ENCODE results near the gene ABCC4. TPM values are rescaled to one million over a fixed set of nuclear protein-coding genes. Genes with fewer than 3 reads are reported as not detected.
"Not testable (repeated sequence)": the region's sequence is repeated elsewhere in the genome, so short reads cannot be mapped to it uniquely, and the experiment has no call there.

Gene ABCC4
- total RNA-seq, 1 donor from 2014 or later, result 21.7 TPM

DNA sequence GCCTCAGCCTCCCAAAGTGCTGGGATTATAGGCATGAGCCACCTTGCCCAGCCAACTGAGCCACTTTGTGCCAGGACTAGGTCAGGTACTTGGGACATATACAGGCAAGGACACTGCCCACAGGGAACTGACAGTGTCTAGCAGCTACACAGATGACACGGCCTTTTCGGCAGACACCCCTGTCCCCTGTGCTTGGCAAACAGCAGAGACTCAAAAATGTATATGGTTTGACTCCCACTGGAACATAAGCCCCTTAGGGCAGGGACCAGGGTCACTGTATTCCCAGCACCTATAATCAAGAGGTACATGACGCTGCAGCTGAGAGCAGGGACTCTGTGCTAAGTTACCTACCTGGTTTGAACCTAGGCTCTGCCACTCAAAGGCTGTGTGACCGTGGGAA, 16.8 kb downstream of the ABCC4 start:
- TF ChIP-seq, protein P1, sequence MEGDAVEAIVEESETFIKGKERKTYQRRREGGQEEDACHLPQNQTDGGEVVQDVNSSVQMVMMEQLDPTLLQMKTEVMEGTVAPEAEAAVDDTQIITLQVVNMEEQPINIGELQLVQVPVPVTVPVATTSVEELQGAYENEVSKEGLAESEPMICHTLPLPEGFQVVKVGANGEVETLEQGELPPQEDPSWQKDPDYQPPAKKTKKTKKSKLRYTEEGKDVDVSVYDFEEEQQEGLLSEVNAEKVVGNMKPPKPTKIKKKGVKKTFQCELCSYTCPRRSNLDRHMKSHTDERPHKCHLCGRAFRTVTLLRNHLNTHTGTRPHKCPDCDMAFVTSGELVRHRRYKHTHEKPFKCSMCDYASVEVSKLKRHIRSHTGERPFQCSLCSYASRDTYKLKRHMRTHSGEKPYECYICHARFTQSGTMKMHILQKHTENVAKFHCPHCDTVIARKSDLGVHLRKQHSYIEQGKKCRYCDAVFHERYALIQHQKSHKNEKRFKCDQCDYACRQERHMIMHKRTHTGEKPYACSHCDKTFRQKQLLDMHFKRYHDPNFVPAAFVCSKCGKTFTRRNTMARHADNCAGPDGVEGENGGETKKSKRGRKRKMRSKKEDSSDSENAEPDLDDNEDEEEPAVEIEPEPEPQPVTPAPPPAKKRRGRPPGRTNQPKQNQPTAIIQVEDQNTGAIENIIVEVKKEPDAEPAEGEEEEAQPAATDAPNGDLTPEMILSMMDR (conservative IDR thresholded peaks at IDR 0.05), result no peak
- Mint-ChIP-seq H3K27ac (no peak overlapping the region), H3K4me1 (ENCODE audit: unreplicated experiment) (peaks cover 6% of the 10 kb centered on the region), H3K27me3 (no peaks in the 10 kb centered on the region), H3K36me3 (peaks cover 4% of the 10 kb centered on the region), H3K9me3 (no peaks in the 10 kb centered on the region), H3K4me3 (no peak overlapping the region)
- DNase-seq (ENCODE audit: extremely low spot score, unreplicated experiment), result no peak

DNA sequence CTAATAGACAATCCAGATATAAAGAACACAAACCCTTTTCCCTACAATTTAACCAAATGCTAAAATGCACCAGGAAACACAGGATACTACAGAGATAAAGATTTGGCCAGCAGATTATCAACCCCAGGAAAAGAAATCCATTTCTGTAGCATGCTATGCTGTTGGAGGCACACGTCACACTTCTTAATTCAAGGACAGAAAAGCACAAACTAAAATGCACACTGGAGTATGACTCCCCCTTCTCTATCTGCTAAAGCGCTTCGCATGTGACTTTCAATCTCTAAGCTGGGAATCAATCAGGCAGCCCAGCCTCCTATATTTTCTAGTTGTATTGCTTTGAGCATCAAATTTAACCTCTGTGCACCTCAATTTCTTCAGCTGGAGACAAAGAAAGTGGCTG, 22.2 kb downstream of the ABCC4 start:
- Mint-ChIP-seq H3K27ac (no peak overlapping the region), H3K27me3 (no peaks in the 10 kb centered on the region), H3K36me3 (peaks cover 5% of the 10 kb centered on the region), H3K4me1 (ENCODE audit: unreplicated experiment) (peaks cover 37% of the 10 kb centered on the region), H3K9me3 (peaks cover under 1% of the 10 kb centered on the region), H3K4me3 (no peak overlapping the region)
- DNase-seq (ENCODE audit: extremely low spot score, unreplicated experiment), result no peak
- TF ChIP-seq, protein P1 (conservative IDR thresholded peaks at IDR 0.05), result no peak

DNA sequence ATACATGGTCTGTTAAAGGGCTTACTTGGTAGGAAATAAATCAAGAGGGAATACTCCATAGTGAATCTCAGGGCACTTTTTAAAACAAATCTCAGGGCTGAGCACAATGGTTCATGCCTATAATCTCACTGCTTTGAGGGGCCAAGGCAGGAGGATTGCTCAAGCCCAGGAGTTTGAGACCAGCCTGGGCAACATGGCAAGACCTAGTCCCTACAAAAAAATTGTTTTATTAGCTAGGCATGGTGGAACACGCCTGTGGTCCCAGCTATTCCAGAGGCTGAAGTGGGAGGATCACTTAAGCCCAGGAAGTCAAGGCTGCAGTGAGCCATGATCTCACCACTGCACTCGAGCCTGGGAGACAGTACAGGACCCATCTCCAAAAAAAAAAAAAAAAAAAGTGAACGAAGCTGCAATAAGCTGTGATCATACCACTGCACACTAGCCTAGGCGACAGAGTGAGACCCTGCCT, 25.2 kb downstream of the ABCC4 start:
- Mint-ChIP-seq H3K27me3 (no peaks in the 10 kb centered on the region), H3K4me1 (ENCODE audit: unreplicated experiment) (peaks cover 44% of the 10 kb centered on the region), H3K9me3 (peaks cover 5% of the 10 kb centered on the region), H3K27ac (peak overlapping the region; percentile 71), H3K4me3 (peak overlapping the region; percentile 4), H3K36me3 (peaks cover 4% of the 10 kb centered on the region)
- TF ChIP-seq, protein P1 (conservative IDR thresholded peaks at IDR 0.05), result no peak
- no peak for DNase-seq (ENCODE audit: extremely low spot score, unreplicated experiment)

DNA sequence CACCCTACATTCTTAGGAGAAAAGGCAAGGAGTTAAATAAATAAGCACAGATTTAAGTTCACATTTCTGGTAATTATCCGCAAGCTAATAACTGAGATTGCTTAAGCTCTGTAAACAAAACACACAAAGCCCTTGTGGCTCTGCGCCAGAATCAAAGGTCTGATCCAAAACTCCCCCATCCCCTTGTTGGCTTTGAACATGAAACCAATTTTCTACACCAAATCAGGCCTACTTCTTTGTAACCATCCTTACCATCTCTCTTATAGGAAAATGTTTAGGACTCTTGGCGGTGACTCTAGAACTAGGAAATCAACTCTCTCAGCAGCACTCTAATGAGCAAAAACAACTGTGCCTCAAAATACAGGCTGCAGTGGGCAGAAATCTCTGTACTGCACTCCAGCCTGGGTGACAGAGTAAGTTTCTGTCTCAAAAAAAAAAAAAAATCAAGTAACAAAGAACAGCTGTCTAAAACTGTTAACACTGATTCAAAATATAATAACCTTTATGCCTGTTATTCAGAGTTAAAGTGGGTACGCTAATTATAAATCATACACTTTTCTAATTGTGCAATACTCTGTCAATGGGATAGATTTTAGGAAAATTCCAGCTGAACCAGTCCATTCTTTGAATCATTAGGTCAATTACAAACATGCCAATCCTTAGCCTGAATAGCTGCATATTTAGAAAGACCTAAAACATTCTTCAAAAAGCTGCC, 25.8 kb downstream of the ABCC4 start:
- peak overlapping the region; percentile 71 for H3K27ac Mint-ChIP-seq
- H3K9me3 Mint-ChIP-seq, result peaks cover 5% of the 10 kb centered on the region
- peaks cover 4% of the 10 kb centered on the region for H3K36me3 Mint-ChIP-seq
- DNase-seq (ENCODE audit: extremely low spot score, unreplicated experiment), result no peak
- peaks cover 45% of the 10 kb centered on the region for H3K4me1 Mint-ChIP-seq (ENCODE audit: unreplicated experiment)
- H3K27me3 Mint-ChIP-seq, result no peaks in the 10 kb centered on the region
- TF ChIP-seq, protein P1 (conservative IDR thresholded peaks at IDR 0.05), result no peak
- peak overlapping the region; percentile 5 for H3K4me3 Mint-ChIP-seq

DNA sequence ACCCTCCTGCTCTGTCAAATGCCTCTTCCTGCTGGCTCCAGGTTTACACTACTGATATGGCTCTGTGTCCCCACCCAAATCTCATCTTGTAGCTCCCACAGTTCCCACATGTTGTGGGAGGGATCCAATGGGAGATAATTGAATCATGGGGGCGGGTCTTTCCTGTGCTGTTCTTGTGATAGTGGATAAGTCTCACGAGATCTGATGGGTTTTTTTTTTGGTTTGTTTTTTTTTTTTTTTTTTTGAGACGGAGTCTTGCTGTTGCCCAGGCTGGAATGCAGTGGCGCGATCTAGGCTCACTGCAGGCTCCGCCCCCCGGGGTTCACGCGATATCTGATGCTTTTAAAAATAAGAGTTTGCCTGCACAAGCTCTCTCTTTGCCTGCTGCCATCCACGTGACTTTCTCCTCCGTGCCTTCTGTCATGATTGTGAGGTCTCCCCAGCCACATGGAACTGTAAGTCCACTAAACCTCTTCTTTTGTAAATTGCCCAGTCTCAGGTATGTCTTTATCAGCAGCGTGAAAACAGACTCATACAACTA, 27.6 kb downstream of the ABCC4 start:
- H3K4me1 Mint-ChIP-seq (ENCODE audit: unreplicated experiment), result peaks cover 42% of the 10 kb centered on the region
- H3K9me3 Mint-ChIP-seq; H3K36me3 Mint-ChIP-seq; DNase-seq (ENCODE audit: extremely low spot score, unreplicated experiment); H3K4me3 Mint-ChIP-seq; H3K27me3 Mint-ChIP-seq: not testable (repeated sequence)
- peak overlapping the region; percentile 54 for H3K27ac Mint-ChIP-seq

DNA sequence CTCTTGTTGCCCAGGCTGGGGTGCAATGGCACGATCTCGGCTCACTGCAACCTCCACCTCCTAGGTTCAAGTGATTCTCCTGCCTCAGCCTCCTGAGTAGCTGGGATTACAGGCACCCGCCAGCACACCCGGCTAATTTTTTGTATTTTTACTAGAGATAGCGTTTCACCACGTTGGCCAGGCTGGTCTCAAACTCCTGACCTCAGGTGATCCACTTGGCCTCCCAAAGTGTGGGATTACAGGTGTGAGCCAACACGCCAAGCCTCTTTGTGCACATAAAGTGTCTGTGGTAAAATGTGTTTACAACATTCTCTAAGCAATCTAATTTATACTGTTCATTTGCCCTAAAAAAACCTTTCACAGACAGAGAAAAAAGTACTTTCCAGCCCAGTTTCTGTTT, 29.2 kb downstream of the ABCC4 start:
- H3K4me1 Mint-ChIP-seq (ENCODE audit: unreplicated experiment), result peaks cover 49% of the 10 kb centered on the region
- not testable (repeated sequence) for H3K27ac Mint-ChIP-seq, H3K4me3 Mint-ChIP-seq

More for the DNA sequence above, 29.2 kb downstream of the ABCC4 start:
- H3K9me3 Mint-ChIP-seq; DNase-seq (ENCODE audit: extremely low spot score, unreplicated experiment); H3K36me3 Mint-ChIP-seq; H3K27me3 Mint-ChIP-seq: not testable (repeated sequence)
